Upper lobe of right lung (tissue), 1 donor: ENCODE measurements around the gene GRIN3B. TPM values are rescaled to one million over a fixed set of nuclear protein-coding genes. Genes with fewer than 3 reads are reported as not detected.

ENCODE experiments used
- ATAC-seq: fragments of 200-7000 bp; cut with Tn5 transposase; one replicate; pipeline ENCODE4 v1.9.1; 2020; ENCODE audit warnings: mild to moderate bottlenecking, moderate library complexity
- DNase-seq: peaks from one replicate; pipeline ENCODE4 v3.0.0-alpha.2; 2020
- H3K27ac ChIP-seq: fragments of 200-600 bp; one replicate; pipeline ENCODE4 v1.8.0; 2022
- H3K27me3 ChIP-seq: fragments of 200-600 bp; one replicate; pipeline ENCODE4 v1.8.0; 2022; ENCODE audit warnings: mild to moderate bottlenecking
- H3K36me3 ChIP-seq: fragments of 200-600 bp; one replicate; pipeline ENCODE4 v1.8.0; 2022
- H3K4me1 ChIP-seq: fragments of 200-600 bp; one replicate; pipeline ENCODE4 v1.8.0; 2022
- H3K4me3 ChIP-seq: fragments of 200-600 bp; one replicate; pipeline ENCODE4 v1.8.0; 2022; ENCODE audit warnings: mild to moderate bottlenecking
- H3K9me3 ChIP-seq: fragments of 200-600 bp; one replicate; pipeline ENCODE4 v1.8.0; 2022
- intact Hi-C: fragments of 100-400 bp; cut with DNase I; formaldehyde crosslinking; loops from one replicate; pipeline ENCODE4 v1.11.0; 2022
- total RNA-seq: library from RNA; stranded (reverse); fragmentation: NEBNext Ultra II Directional; extraction: Animal tissue kit (Norgen Biotek cat#: 25700); gene quantifications from one replicate; pipeline ENCODE4 v1.2.1, GENCODE V29; 2021
- TF ChIP-seq, protein P1 (sequence below): fragments of 200-600 bp; IDR thresholded peaks from one replicate; pipeline ENCODE4 v1.8.0; 2022; ENCODE audit warnings: antibody characterized with exemption
- donor health status: DM: no; HTN: yes; CAD: no; lungs with severe emphysema.

Gene GRIN3B
- total RNA-seq, 1 donor from 2014 or later, result not detected

- Histone ChIP-seq H3K4me3 (peak overlapping the region; percentile 97), H3K9me3 (no peaks in the 10 kb centered on the region), H3K36me3 (peaks cover 12% of the 10 kb centered on the region), H3K27me3 (no peaks in the 10 kb centered on the region), H3K27ac (peak overlapping the region; percentile 98), H3K4me1 (peaks cover 27% of the 10 kb centered on the region)
- TF ChIP-seq, protein P1, sequence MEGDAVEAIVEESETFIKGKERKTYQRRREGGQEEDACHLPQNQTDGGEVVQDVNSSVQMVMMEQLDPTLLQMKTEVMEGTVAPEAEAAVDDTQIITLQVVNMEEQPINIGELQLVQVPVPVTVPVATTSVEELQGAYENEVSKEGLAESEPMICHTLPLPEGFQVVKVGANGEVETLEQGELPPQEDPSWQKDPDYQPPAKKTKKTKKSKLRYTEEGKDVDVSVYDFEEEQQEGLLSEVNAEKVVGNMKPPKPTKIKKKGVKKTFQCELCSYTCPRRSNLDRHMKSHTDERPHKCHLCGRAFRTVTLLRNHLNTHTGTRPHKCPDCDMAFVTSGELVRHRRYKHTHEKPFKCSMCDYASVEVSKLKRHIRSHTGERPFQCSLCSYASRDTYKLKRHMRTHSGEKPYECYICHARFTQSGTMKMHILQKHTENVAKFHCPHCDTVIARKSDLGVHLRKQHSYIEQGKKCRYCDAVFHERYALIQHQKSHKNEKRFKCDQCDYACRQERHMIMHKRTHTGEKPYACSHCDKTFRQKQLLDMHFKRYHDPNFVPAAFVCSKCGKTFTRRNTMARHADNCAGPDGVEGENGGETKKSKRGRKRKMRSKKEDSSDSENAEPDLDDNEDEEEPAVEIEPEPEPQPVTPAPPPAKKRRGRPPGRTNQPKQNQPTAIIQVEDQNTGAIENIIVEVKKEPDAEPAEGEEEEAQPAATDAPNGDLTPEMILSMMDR, result no peak
- DNase-seq (no peak), ATAC-seq (no peak)
- intact Hi-C loops, result no loop called here
Observed at GRCh38 chr19:1027650-1028061, 27.4 kb downstream of the GRIN3B start.

GRCh38 chr19:1028062-1028926 is 28.1 kb downstream of the GRIN3B start:
- DNase-seq (peak; percentile 90), ATAC-seq (peak; percentile 78)
- Histone ChIP-seq H3K4me3 (peak overlapping the region; percentile 97), H3K27ac (peak overlapping the region; percentile 98), H3K9me3 (no peaks in the 10 kb centered on the region), H3K4me1 (peaks cover 22% of the 10 kb centered on the region), H3K27me3 (no peaks in the 10 kb centered on the region), H3K36me3 (peaks cover 18% of the 10 kb centered on the region)
- TF ChIP-seq, protein P1, result no peak
- intact Hi-C loops, result no loop called here

- H3K27me3 ChIP-seq, result no peaks in the 10 kb centered on the region
- peaks cover 22% of the 10 kb centered on the region for H3K4me1 ChIP-seq
- intact Hi-C loops, result loop anchor here (10.0 kb wide), 1 partner anchor 52 kb away; no protein-coding TSS in a partner anchor
- peaks cover 43% of the 10 kb centered on the region for H3K36me3 ChIP-seq
- no peak overlapping the region for H3K27ac ChIP-seq
- no peak for DNase-seq
- no peaks in the 10 kb centered on the region for H3K9me3 ChIP-seq
- ATAC-seq, result no peak
- H3K4me3 ChIP-seq, result no peak overlapping the region
- TF ChIP-seq, protein P1, result no peak
Observed at GRCh38 chr19:1032264-1032867, 32.1 kb downstream of the GRIN3B start.

- no peak overlapping the region for H3K27ac ChIP-seq
- peaks cover 50% of the 10 kb centered on the region for H3K36me3 ChIP-seq
- peaks cover 31% of the 10 kb centered on the region for H3K4me1 ChIP-seq
- H3K27me3 ChIP-seq, result no peaks in the 10 kb centered on the region
- intact Hi-C loops, result loop anchor here (10.0 kb wide), 1 partner anchor 49 kb away; no protein-coding TSS in a partner anchor
- no peaks in the 10 kb centered on the region for H3K9me3 ChIP-seq
- ATAC-seq, result no peak
- H3K4me3 ChIP-seq, result no peak overlapping the region
- DNase-seq, result no peak
- TF ChIP-seq, protein P1, result no peak
Observed at GRCh38 chr19:1035998-1036621, 35.9 kb downstream of the GRIN3B start.

GRCh38 chr19:1037621-1038064 is 37.4 kb downstream of the GRIN3B start:
- no peak for DNase-seq
- Histone ChIP-seq H3K27me3 (no peaks in the 10 kb centered on the region), H3K36me3 (peaks cover 39% of the 10 kb centered on the region), H3K9me3 (no peaks in the 10 kb centered on the region), H3K4me1 (peaks cover 37% of the 10 kb centered on the region), H3K4me3 (no peak overlapping the region), H3K27ac (peak overlapping the region; percentile 66)
- TF ChIP-seq, protein P1, result no peak
- ATAC-seq, result no peak
- intact Hi-C loops, result loop anchor here (10.0 kb wide), 1 partner anchor 47 kb away; no protein-coding TSS in a partner anchor
